ENCODE measurements around the gene JMJD6.

DNA sequence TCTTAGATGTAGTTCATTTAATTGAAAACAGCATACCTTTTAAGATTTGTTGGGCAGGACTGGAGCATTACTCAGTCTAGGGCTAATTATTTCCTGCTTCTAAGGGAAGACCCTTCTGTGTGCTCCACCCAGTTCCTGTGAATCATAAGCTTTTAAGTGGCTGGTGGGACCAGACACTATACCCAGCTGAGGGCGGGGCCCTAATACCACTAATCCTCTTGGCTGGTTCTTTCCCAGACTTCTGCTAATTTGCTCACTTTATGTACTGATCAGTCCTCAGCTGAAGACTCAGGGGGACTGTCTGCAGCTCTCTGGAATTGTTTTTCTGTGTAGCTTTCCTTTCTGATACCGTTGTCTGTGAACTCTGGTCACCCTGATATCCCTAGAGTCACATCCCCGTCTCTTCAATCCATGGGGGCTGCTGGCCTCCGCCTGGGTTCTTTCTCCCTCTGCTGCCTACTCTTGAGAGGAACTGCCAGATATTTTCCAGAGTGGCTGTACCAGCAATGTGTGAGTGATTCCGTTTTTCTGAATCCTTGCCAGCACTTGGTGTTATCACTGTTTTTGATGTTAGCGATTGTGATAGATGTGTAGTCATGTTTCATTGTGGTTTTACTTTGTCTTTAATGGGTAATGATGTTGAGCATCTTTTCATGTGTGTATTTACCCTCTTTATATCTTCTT, 46.6 kb upstream of the JMJD6 start:
- TF ChIP-seq, protein P1, sequence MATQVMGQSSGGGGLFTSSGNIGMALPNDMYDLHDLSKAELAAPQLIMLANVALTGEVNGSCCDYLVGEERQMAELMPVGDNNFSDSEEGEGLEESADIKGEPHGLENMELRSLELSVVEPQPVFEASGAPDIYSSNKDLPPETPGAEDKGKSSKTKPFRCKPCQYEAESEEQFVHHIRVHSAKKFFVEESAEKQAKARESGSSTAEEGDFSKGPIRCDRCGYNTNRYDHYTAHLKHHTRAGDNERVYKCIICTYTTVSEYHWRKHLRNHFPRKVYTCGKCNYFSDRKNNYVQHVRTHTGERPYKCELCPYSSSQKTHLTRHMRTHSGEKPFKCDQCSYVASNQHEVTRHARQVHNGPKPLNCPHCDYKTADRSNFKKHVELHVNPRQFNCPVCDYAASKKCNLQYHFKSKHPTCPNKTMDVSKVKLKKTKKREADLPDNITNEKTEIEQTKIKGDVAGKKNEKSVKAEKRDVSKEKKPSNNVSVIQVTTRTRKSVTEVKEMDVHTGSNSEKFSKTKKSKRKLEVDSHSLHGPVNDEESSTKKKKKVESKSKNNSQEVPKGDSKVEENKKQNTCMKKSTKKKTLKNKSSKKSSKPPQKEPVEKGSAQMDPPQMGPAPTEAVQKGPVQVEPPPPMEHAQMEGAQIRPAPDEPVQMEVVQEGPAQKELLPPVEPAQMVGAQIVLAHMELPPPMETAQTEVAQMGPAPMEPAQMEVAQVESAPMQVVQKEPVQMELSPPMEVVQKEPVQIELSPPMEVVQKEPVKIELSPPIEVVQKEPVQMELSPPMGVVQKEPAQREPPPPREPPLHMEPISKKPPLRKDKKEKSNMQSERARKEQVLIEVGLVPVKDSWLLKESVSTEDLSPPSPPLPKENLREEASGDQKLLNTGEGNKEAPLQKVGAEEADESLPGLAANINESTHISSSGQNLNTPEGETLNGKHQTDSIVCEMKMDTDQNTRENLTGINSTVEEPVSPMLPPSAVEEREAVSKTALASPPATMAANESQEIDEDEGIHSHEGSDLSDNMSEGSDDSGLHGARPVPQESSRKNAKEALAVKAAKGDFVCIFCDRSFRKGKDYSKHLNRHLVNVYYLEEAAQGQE (IDR thresholded peaks at IDR 0.05; ENCODE audit: insufficient read depth in 1 of 2, low read depth in 2 of 2, low read length in 2 of 2): no peak
- 0 out of 2 replicates have a peak, but pooled peaks have one; percentile 32 for TF ChIP-seq TAF1 (IDR thresholded peaks at IDR 0.05; ENCODE audit: borderline replicate concordance, insufficient read depth, low read length)
- no peak for TF ChIP-seq SIN3A (IDR thresholded peaks at IDR 0.05; ENCODE audit: borderline replicate concordance, insufficient read depth, low read length)
